Effector memory CD4-positive, alpha-beta T cell (primary cell): ENCODE results near the gene PARD3B.
"Not testable (repeated sequence)": the region's sequence is repeated elsewhere in the genome, so short reads cannot be mapped to it uniquely, and the experiment has no call there.

Source experiments
- DNase-seq, 3 donors: peaks; one replicate each; pipeline ENCODE4 v3.0.0-alpha.2; 2020
- H3K27ac ChIP-seq: 2 replicates; pipeline ENCODE4 v1.7.0; 2013; ENCODE audit warnings: mild to moderate bottlenecking, low read length, moderate library complexity; ENCODE audit not compliant: insufficient read depth, poor library complexity, severe bottlenecking
- H3K27me3 ChIP-seq: replicated peaks from 2 replicates; pipeline ENCODE4 v1.7.0; 2013; ENCODE audit warnings: mild to moderate bottlenecking, low read length; ENCODE audit not compliant: insufficient read depth, control insufficient read depth, poor library complexity, severe bottlenecking
- H3K36me3 ChIP-seq: 2 replicates; pipeline ENCODE4 v1.7.0; 2013; ENCODE audit warnings: mild to moderate bottlenecking, low read length, moderate library complexity; ENCODE audit not compliant: control insufficient read depth, insufficient read depth
- H3K4me1 ChIP-seq: 2 replicates; pipeline ENCODE4 v1.7.0; 2013; ENCODE audit warnings: low read length, mild to moderate bottlenecking; ENCODE audit not compliant: control insufficient read depth, insufficient read depth, poor library complexity, severe bottlenecking
- H3K4me3 ChIP-seq: 2 replicates; pipeline ENCODE4 v1.7.0; 2013; ENCODE audit warnings: low read length, low read depth, mild to moderate bottlenecking; ENCODE audit not compliant: insufficient read depth, poor library complexity, severe bottlenecking
- H3K9me3 ChIP-seq: 2 replicates; pipeline ENCODE4 v1.7.0; 2013; ENCODE audit warnings: mild to moderate bottlenecking, low read length, moderate library complexity; ENCODE audit not compliant: control insufficient read depth

The PARD3B gene

GRCh38 chr2:205477016-205477705, 931.9 kb downstream of the PARD3B start:
- H3K4me3 ChIP-seq: no peak overlapping the region
- H3K36me3 ChIP-seq: no peaks in the 10 kb centered on the region
- H3K27me3 ChIP-seq: no peaks in the 10 kb centered on the region
- no peaks in the 10 kb centered on the region for H3K9me3 ChIP-seq
- H3K4me1 ChIP-seq: no peaks in the 10 kb centered on the region
- no peak for DNase-seq
- H3K27ac ChIP-seq: no peak overlapping the region

GRCh38 chr2:205481861-205482260, 936.6 kb downstream of the PARD3B start:
- no peaks in the 10 kb centered on the region for H3K4me1 ChIP-seq
- no peak overlapping the region for H3K27ac ChIP-seq
- H3K36me3 ChIP-seq: no peaks in the 10 kb centered on the region
- no peak overlapping the region for H3K4me3 ChIP-seq
- H3K27me3 ChIP-seq: no peaks in the 10 kb centered on the region
- H3K9me3 ChIP-seq: no peaks in the 10 kb centered on the region
- DNase-seq: no peak

GRCh38 chr2:205482399-205483081, 937.3 kb downstream of the PARD3B start:
- no peak overlapping the region for H3K4me3 ChIP-seq
- H3K9me3 ChIP-seq: no peaks in the 10 kb centered on the region
- no peaks in the 10 kb centered on the region for H3K27me3 ChIP-seq
- DNase-seq: no peak
- no peaks in the 10 kb centered on the region for H3K4me1 ChIP-seq
- no peak overlapping the region for H3K27ac ChIP-seq
- H3K36me3 ChIP-seq: no peaks in the 10 kb centered on the region

GRCh38 chr2:205483095-205483494, 937.8 kb downstream of the PARD3B start:
- H3K27ac ChIP-seq: no peak overlapping the region
- H3K27me3 ChIP-seq: no peaks in the 10 kb centered on the region
- no peak for DNase-seq
- no peak overlapping the region for H3K4me3 ChIP-seq
- H3K36me3 ChIP-seq: no peaks in the 10 kb centered on the region
- no peaks in the 10 kb centered on the region for H3K9me3 ChIP-seq
- no peaks in the 10 kb centered on the region for H3K4me1 ChIP-seq

- Histone ChIP-seq H3K27ac (no peak overlapping the region), H3K9me3 (no peaks in the 10 kb centered on the region), H3K4me3 (no peak overlapping the region), H3K27me3 (no peaks in the 10 kb centered on the region), H3K36me3 (no peaks in the 10 kb centered on the region), H3K4me1 (no peaks in the 10 kb centered on the region)
- DNase-seq: no peak
These were observed 938.9 kb downstream of the PARD3B start for GRCh38 chr2:205484215-205484614.

- DNase-seq: no peak
- no peaks in the 10 kb centered on the region for H3K27me3 ChIP-seq
- no peaks in the 10 kb centered on the region for H3K4me1 ChIP-seq
These were observed 939.5 kb downstream of the PARD3B start for GRCh38 chr2:205484764-205485163.

GRCh38 chr2:205493528-205493927, 948.3 kb downstream of the PARD3B start:
- not testable (repeated sequence) for H3K27me3 ChIP-seq, H3K4me3 ChIP-seq, DNase-seq

More at GRCh38 chr2:205484764-205485163, 939.5 kb downstream of the PARD3B start:
- Histone ChIP-seq H3K36me3 (no peaks in the 10 kb centered on the region), H3K9me3 (no peaks in the 10 kb centered on the region), H3K27ac (no peak overlapping the region), H3K4me3 (no peak overlapping the region)

GRCh38 chr2:205494537-205495235, 949.4 kb downstream of the PARD3B start:
- DNase-seq: no peak
- Histone ChIP-seq H3K27ac (no peak overlapping the region), H3K9me3 (no peaks in the 10 kb centered on the region), H3K27me3 (no peaks in the 10 kb centered on the region), H3K4me1 (no peaks in the 10 kb centered on the region), H3K36me3 (no peaks in the 10 kb centered on the region), H3K4me3 (no peak overlapping the region)

More at GRCh38 chr2:205493528-205493927, 948.3 kb downstream of the PARD3B start:
- H3K36me3 ChIP-seq, H3K4me1 ChIP-seq, H3K27ac ChIP-seq, H3K9me3 ChIP-seq: not testable (repeated sequence)

- Histone ChIP-seq H3K36me3 (no peaks in the 10 kb centered on the region), H3K4me1 (no peaks in the 10 kb centered on the region), H3K27me3 (no peaks in the 10 kb centered on the region), H3K27ac (no peak overlapping the region), H3K9me3 (no peaks in the 10 kb centered on the region), H3K4me3 (no peak overlapping the region)
- no peak for DNase-seq
These were observed 950.5 kb downstream of the PARD3B start for GRCh38 chr2:205495819-205496218.

- H3K27ac ChIP-seq: no peak overlapping the region
- no peaks in the 10 kb centered on the region for H3K4me1 ChIP-seq
- H3K36me3 ChIP-seq: no peaks in the 10 kb centered on the region
- H3K9me3 ChIP-seq: no peaks in the 10 kb centered on the region
- H3K27me3 ChIP-seq: no peaks in the 10 kb centered on the region
- no peak overlapping the region for H3K4me3 ChIP-seq
- no peak for DNase-seq
These were observed 951.1 kb downstream of the PARD3B start for GRCh38 chr2:205496370-205496769.
